GM19043 (cell line): Measurements from ENCODE around the gene KLK14.

Experiments used
- ATAC-seq: cut with Tn5 transposase; IDR thresholded peaks from one replicate; pipeline ENCODE4 v1.9.1; 2021; ENCODE audit warnings: low read depth; ENCODE audit not compliant: unreplicated experiment

Gene KLK14

GRCh38 chr19:51089786-51090185 is 7.1 kb upstream of the KLK14 start:
- ATAC-seq = no peak

- ATAC-seq = no peak
Measured at GRCh38 chr19:51086153-51086850, 3.6 kb upstream of the KLK14 start.

DNA sequence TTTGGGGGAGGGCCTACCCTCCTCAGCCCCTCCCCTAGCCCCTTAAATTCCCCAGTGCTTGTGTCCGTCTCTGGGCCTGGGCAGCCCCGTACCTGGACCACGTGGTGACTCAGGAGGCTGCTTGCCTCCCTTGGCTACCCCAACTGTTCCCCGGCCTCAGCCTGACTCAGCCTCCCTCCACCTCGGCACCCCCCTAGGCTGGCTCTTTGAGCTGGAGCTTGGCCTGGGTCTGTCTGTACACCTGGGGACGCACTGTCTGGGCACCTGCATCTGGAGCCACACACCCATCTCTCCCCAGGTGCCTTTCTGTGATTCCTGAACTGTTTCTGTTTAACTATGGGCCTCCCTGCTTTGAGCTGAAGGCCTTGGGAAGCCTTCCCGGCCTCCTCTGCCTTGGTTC is 1.8 kb upstream of the KLK14 start:
- no peak for ATAC-seq

DNA sequence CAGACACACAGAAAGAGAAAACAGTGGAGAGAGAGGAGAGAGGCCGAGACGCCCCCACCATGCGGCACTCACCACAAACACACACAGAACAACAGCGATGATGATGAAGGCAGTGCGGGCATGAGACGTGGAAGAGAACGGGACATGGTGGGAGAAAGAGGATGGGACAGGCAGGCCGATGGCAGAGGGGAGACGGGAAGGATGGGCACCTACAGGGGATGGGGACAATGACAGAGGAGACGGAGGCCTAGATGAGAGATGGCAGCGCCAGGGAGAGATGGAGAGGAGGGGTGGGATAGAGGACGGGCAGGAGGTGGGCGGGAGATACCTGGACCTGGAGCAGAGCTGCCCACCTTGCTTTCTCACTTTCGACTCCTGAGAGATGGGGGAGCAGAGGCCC is 1.1 kb upstream of the KLK14 start:
- ATAC-seq = no peak

GRCh38 chr19:51083181-51083580 is 494 bp upstream of the KLK14 start:
- no peak for ATAC-seq

GRCh38 chr19:51081476-51081875 is 1.2 kb downstream of the KLK14 start:
- ATAC-seq = no peak

DNA sequence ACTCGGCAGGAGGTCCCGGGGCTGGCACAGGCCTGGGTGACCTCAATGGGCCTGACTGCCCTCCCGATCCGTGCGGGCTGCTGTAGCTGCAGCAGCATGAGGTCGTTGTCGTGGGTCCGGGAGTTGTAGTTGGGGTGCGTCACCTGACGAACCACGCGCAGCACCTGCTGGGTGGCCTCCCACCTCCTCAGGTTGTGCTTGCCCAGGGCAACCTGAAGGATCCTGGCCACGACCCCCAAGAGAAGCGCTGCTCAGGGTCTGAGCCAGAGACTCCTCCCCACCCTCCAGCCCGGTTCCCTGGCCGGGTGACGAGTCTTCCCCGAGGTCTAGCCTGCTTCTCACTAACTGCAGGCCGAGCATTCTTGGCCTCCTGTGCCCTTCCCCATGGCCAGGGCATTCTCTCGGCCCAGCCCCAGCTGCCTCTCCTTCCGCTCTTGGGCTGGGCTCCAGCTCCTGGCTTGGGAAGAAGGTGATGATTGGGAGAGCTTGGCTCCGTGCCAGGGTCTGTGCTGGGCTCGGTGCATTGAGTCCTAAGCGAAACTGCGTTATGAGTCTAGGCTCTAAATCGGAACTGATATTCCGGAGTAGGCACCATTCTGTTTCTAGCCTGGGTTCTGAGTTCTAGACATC is 3.1 kb downstream of the KLK14 start:
- no peak for ATAC-seq

- no peak for ATAC-seq
Measured at GRCh38 chr19:51078731-51079130, 4.0 kb downstream of the KLK14 start.

- no peak for ATAC-seq
Measured at GRCh38 chr19:51078104-51078503, 4.6 kb downstream of the KLK14 start.

GRCh38 chr19:51076631-51077213 is 6.0 kb downstream of the KLK14 start:
- ATAC-seq = no peak

- no peak for ATAC-seq
Measured at GRCh38 chr19:51075998-51076397, 6.7 kb downstream of the KLK14 start.

GRCh38 chr19:51071095-51071405 is 11.6 kb downstream of the KLK14 start:
- no peak for ATAC-seq

- ATAC-seq = no peak
Measured at GRCh38 chr19:51070334-51071094, 12.2 kb downstream of the KLK14 start.

DNA sequence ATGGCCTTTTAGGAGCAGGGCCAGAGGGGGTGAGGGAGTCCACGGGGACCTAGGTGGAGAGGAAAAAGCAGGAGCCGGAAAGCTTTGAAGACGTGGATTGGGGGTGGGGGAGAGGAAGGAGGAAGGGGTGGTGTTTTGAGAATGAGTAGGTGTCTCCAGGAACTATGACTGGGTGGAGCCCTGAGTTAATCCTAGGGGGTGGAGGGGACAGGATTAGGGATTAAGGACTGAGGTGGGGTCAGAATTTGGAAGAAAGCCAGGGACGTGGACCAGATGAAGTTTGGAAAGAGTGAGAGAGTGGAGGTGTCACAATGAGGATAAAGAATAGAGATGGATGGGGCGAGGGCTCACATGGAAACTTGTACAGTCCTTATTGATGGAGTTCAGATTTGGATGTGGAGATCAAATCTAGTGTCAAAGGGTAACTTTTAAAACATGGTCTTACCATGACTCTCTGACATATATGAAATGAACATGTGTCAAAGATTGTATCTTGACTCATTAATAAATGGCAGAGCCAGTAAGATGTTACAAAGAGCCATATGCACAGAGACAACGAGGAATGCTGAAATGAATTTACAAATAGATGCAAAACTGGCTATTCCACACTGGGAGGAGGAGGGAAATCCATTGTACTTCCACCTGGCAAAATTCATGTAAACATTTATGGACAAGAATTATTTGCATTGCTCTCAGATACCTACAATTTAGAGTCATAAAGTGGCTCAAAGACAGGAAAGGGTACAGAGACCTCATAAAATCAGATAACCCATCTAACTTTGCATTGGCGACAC is 16.1 kb downstream of the KLK14 start:
- ATAC-seq = no peak

DNA sequence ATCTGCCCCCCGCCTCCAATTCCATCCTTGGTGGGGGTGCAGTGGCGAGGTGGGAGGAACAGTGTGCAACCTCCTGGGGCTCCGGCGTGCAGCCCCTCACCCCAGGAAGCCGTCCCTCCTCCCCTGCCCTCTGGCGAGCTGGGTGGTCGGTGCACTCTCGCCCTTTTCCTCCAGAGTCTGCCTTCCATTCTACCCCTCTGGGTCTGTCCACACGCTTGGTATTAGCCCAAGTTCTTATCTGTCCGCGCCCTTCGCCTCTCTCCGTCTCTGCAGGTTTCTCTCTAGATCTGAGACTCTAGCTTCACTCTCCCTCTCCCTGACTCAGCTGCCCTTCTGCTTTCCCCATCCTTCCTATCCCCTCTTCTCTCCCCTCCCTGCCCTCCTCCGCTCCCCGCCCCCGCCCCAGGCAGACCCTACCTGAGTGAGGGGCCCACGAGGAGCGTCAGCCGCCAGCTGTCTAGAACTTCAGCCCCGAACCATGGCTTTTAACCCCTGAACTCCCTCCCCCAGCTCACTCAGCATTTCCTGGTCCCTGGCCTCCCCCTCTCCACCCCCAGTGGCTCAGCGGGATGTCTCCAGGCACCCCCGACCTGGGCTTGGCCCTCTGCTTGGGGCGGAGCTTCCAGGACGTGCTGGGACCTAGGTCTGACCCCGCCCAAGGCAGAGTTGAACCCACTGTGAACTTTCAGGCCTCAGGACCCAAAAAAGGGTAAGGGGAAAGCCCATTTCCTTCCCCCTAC is 17.3 kb downstream of the KLK14 start:
- ATAC-seq = no peak

DNA sequence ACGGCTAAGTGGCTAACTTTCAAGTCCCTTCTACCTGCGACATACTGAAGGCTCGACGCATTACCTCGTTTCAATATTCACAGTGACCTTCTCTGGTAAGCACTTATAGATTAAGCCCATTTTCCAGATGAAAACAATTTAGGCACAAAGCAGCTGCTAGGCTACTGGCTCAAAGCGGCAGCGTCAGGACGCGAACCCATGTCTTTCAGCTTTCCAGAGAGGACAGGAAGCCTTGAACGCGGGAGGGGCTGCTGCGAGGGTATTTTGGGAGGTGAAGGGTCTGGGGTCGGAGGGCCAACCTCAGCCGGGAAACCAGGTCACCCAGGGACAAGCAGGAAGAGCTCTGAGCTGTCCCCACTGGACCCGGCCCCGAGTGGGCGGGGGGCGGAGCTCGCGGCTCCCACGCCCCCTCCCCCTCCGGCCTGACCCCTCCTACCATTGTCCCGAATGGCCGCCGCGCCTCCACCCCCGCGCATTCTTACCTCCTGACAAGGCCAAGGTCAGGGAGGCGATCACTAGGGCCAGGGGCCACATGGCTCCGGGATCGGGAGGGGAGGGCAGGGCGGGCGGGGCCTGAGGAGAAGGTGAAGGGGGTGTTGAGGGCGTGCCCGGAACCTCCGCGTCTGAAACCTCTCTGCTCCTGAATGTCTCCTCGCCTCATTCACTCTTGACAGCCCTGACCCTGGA is 18.0 kb downstream of the KLK14 start, which contains the start of gene KLK13:
Gene KLK13 (minus strand): TSS at position 559 of the 687 bp plus-strand sequence. CDS start 25 bp downstream, at position 534.
- no peak for ATAC-seq

DNA sequence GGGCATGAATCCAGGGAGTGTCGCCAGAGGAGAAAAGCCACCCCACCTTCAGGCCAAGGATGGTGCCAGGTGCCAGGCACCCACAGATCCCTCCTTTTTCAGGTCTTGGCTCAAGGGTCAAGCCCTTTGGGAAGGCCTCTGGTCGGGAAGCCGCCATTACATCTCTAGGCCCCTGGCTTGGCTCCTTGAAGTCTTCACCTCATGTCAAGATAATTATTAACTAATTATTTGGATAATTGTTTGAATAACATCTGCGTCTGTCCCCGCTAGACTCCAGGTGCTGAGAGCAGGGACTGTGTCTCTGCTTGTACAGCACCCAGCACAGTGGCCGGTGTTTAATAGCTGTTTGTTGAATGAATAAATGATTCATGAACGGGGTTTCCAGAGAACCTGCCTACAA is 19.0 kb downstream of the KLK14 start:
- no peak for ATAC-seq

DNA sequence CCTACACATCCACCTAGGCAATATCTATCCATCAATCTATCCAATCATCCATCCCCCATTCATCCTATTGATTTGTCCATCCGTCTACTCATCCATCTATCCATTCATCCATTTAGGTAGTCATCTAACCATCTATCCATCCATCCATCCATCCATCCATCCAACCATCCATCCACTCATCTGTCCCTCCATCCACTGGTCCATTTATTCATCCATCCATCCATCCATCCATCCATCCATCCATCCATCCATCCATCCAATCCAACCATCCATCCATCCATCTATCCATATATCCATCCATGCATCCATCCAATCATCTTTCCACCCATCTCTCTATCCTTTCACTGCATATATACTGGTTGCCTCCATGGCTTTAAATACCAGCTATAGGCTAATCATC is 21.7 kb downstream of the KLK14 start:
- no peak for ATAC-seq

GRCh38 chr19:51060336-51060735 is 22.4 kb downstream of the KLK14 start:
- ATAC-seq = no peak
